NCI-H1092 (cell line): ENCODE results near the gene OR2J3.
"Not testable (repeated sequence)": the region's sequence is repeated elsewhere in the genome, so short reads cannot be mapped to it uniquely, and the experiment has no call there.

Experiments used
- DNase-seq: peaks from one replicate; lab custom pipeline; 2025; lab: John Stamatoyannopoulos, UW

OR2J3 gene

DNA sequence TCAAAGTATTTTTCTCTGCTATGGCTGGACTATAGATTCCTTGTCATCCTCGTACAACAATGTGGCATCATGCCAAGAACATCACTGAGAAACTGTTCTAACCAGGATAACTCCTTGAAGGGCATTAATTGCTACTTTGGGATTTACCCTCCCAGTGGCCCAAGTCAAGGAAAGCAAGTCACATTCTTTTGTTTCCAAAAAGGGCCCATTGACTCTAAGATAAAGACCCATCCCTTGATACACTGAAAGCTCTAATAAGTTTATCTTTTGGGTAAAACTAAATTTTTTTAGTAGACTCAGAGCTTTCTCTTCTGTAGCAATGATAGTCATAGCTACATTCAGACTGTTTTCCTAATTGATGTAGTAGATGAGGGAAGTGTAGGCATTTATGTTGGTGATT, at the start of gene OR2J3:
Gene OR2J3, plus strand, starts transcription at position 301 of the 400 bp plus-strand sequence. CDS start 3,833 bp downstream, outside the sequence.
- DNase-seq: no peak

DNA sequence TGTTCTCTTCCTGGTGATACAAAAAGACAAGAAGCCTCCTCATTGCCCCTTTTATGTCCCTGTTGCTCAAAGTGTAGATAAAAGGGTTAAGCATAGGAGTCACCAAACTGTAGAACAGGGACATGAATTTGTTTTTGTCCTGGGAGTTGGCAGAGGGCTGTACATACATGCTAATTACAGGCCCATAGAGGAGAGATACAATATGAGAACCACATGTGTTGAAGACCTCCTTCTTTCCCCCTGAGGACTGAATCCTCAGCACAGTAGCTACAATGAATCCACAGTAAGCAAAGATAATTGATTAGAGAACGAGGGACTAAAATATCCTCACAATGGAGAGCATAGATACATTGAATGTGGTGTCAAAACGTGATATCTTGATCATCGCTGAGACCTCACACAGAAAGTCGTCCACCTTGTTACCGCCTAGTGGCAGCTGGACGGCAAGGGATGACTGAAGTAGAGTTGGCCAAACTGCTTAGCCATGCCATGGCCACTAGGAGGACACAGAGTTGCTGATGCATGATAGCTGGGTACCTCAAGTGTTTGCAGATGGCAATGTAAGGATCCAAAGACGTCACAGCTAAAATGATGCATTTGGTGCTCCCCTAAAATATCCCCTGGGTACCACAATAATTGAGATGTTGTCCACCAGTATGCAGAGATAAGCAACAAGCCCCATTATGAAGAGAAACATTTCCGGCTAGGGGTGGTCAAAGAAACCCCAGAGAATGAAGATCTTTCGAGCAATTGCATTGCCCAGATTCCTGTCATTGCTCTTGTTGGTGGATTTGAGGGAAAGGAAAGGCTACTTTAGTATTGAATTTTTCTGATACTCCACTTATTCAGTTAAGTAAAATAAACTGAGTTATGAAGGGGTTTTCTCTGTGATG, 35.8 kb upstream of the OR2J3 start:
- DNase-seq: no peak

DNA sequence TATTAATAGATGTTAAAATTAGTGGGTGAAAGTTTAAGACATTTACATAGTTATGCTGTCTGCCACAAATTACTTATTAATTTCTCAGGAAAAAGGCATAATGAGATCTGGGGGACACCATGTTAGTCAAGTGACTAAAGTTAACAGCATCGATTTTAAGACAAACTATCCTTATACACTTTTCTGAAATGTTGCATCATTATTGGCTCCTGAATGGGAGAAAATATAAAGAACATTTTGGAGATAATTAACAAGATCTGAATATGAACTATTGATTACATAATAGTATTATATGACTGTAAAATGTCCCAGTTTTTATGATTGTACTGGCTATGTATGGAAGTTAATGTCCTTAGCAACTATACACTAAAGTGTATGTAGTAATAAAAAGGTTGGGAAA, 28.7 kb upstream of the OR2J3 start:
- DNase-seq: no peak

DNA sequence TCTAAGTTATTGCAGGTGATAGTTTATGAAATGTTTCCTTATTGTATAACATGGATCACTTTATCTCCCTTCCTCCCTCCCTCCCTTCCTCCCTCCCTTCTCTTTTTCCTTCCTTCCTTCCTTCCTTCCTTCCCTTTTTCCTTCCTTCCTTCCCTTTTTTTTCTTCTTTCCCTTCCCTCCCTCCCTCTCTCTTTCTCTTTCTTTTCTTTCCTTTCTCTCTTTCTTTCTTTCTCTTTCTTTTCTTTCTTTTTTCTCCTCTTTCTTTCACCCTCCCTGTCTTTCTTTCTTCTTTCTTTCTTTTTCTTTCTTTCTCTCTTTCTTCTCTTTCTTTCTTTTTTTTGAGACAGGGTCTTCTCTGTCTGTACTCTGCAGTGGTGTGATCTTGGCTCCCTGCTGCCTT, 26.5 kb upstream of the OR2J3 start:
- no peak for DNase-seq

DNA sequence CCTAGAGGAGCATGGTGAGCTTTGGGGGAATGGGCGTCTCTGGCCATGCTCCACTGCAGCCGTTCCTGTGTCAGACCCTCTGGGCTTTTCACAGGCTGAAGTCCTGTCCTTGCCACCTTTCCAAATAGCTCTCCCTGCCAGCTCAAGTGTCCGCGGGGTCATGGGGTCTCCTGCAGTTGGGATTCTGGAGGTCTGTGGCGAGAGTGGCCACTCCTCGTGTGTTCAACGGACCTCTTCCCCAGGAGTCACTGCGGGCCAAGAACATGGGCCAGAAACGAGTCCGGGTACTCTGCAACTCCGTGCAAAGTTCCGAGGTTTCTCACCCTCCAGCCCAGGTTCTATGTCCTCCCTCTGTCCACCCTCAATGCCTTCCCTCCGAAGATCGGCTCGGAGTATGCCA, 25.4 kb upstream of the OR2J3 start:
- DNase-seq: no peak

DNA sequence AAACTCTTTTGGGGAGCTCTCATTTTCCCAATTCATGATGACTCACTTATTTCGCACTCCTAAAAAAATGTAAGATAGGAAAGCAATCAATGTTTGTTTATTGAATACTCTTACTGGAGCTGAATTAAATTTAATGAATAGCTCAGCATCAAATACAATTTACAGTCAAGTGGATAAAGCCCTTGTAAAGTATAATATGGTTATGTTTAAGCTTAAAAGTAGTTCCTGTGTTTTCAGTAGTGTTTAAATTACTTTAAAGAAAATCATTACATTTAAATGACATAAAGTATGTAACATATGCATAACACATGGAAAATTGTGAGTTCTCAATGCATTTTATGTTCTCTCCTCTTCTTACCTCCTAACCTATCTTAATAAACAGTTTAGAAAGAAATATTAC, 20.6 kb upstream of the OR2J3 start, which contains the start of gene OR2B3:
Gene OR2B3, minus strand, starts transcription at position 101 of the 400 bp plus-strand sequence. Its CDS starts 65 bp downstream, at position 36.
- DNase-seq: no peak

DNA sequence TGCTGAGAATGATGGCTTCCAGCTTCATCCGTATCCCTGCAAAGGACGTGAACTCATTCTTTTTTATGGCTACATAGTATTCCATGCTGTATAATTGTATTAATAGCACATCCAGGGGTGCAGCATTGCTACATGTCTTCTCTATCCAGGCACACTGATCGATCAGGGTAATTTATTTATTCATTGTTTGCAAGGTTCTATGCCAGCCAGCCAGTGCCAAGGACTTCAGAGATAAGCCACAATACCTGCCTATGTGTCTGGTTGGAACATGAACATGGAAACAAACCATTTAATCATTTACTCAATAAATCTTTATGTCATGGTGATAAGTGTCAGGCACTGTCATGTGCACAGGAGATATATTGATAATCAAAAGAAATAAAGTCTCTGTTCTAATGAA, 14.9 kb upstream of the OR2J3 start:
- no peak for DNase-seq

DNA sequence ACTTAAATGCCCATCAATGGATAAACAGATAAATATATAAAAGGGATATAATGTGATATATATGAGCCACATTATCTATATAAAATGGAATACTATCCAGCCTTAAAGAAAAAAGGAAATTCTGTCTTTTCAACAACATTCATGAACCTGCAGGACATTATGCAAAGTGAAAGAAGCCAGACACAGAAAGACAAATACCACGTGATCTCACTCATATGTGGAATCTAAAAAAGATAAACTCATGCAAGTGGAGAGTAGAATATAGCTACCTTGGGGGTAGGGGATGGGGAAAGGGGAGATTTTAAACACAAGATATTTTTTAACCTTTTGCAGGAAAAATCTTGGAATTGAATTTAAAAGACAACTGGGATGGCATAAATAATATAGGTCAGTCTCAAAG, 10.1 kb upstream of the OR2J3 start:
- no peak for DNase-seq

DNA sequence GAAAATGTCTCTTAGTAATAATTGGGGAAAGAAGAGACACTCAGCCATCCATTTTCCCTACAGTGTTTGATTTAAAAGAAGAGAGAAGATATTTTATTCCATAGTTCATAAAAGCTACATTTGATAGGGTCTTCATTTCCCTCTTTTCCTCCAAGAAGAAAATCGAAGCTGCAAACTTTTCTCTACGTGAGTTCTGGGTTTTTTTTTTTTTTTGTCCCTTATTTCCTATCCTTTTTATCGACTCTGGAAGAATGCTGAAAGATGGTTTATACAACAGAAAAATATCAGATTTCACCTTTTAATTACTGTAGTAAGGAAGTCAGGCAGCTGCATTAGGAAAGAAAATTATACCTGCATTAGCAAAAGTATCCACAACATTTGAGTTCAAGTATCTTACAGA, 8.7 kb upstream of the OR2J3 start, which contains the start of gene OR2J1:
Gene OR2J1, plus strand, starts transcription at position 301 of the 400 bp plus-strand sequence. CDS start 1,453 bp downstream, outside the sequence.
- no peak for DNase-seq

DNA sequence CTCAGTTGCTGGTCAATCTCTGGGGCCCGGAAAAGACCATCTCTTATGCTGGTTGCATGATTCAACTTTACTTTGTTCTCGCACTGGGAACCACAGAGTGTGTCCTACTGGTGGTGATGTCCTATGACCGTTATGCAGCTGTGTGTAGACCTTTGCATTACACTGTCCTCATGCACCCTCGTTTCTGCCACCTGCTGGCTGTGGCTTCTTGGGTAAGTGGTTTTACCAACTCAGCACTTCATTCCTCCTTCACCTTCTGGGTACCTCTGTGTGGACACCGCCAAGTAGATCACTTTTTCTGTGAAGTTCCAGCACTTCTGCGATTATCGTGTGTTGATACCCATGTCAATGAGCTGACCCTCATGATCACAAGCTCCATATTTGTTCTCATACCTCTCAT, 4.3 kb downstream of the OR2J3 start:
- DNase-seq: no peak

DNA sequence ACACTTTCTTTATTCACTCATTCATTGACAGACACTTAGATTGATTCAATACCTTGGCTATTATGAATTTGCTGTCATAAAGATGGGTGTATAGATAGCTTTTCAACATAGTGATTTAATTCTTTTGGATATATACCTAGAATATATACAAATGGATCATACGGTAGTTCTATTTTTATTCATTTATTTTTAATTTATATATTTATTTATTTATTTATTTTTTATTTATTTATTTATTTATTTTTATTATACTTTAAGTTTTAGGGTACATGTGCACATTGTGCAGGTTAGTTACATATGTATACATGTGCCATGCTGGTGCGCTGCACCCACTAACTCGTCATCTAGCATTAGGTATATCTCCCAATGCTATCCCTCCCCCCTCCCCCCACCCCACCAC, 7.1 kb downstream of the OR2J3 start:
- DNase-seq: not testable (repeated sequence)

DNA sequence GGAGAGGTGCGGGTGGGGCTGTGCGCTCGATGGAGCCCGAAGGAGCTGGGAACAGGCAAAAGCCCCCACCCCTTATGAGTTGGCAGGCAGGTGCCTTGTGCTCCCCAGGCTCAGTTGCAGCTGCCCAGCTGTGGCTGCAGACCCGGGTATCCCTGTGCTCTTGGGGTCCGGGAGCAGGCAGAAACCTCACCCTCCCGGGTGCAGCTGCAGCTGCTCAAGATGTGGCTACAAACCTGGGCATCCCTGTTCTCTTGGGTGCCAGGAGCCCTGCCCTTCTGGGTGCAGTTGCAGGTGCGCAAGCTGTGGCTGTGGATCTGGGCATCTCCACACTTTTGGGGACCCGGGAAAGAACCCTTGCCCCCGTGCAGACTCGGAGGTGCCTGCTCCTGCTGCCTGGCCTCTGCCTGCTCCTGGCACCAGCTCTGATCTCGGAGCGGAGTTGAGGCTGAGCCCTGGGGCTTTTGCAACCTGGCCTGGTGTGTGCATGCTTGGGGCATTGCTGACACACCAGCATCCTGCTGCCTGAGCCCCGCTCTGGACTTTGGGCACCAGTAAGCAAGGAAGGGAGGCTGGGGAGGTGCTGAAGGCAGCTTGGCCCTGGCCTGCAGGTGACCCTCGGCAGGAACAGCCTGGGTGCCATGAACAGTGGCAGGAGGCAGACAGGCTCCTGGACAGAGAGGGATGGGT, 21.6 kb downstream of the OR2J3 start:
- no peak for DNase-seq

DNA sequence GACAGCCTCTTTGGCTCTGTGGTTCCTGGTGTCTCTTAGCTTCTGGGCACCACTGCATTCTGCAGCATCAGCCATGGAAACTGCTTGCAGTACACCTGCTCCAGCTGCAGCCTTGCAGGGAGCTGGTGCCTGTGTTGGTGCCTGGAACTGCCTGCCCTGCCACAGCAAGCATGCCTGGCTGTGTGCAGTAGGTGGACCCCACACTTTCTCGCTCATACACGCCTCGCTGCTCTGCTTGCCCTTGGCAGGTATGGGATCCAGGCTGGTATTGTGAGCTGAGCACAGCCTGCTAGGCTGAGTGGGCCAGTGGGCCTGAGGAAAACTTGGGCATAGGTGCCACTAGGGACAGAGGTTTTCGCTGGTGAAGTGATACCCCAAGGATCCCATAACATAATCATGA, 22.8 kb downstream of the OR2J3 start:
- DNase-seq: no peak

DNA sequence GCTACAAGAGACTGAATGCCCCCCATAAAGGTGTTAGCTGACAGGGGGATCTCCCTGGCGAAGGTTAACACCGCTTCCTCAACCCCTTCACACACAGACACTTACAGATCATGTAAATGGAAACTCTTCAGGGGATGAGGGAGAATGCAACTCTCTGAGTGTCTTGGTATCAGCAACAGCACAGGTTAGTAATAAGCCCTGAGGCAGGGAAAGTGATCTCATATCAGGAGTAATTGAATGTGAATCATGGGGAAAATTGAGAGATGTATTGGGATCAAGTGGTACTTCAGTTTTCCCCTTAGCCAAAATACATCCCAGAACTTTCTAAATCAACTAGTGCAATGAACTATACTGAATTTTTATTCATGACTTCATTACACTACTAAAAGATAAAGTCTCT, 23.8 kb downstream of the OR2J3 start:
- DNase-seq: no peak

DNA sequence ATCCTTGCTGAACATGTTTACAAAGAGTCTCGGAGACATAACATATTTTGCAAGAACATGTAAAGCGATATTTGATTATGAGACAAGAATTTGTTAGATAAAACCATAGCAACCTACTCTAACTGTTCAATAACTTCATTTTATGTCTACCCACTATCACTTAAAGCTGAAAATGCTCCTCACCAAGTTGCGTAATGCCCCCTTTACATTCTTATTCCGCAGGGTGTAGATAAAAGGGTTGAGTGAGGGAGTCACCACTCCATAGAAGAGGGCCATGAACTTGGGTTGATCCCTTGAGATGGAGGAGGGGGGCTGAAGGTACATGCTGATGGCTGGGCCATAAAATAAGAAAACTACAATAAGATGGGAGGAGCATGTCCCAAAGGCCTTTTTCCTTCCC, 29.9 kb downstream of the OR2J3 start:
- DNase-seq: no peak

DNA sequence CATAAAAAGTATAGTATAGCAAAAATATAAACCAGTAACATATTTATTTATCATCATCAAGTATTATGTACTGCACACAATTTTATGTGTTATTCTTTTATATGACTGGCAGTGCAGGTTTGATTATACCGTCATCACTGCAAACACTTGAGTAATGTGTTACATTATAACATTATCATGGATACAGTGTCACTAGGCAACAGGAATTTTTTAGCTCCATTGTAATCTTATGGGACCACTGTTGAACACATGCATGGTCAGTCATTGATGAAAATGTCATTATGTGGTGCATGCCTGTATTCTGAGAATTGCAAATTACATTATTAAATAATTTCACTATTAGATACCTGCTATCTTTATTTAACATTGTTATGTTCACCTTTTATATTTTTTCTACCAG, 33.7 kb downstream of the OR2J3 start:
- DNase-seq: no peak

DNA sequence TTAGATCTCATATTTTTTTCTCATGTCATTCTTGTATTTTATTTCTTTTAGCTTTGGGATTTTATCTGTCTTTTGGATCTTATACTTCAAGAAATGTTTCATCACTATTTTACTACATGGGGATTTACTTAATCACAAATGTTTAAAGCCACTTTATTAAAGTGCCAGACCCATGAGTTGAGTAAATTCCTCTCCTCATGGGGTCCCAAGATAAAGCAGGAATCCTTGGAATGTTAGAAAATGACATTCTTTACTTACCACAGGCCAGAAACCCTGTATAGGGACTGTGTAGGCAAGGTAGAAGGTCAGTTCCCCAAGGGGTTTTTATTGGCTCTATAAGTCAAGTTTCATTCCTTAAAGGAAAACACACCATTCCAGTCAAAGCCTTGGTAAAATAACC, 34.5 kb downstream of the OR2J3 start:
- no peak for DNase-seq

DNA sequence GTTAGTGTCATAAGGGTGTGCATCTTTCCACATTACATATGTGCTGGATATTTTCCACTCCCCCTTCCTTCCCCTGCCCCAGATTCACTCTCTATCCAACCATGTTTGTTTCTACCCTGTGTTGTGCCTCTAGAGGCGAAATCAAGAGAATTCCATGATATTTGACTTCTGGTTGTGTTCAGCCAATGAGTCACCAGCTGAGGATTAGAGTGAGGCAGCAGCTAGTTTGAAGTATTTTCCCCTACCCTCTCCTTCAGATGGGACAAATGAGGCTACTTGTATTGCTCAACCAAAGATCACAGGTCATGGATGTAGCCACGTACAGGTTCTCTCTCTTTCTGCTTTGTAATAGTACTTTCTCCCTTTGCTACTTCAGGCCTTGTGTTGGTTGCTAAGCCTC, 38.3 kb downstream of the OR2J3 start:
- DNase-seq: no peak

DNA sequence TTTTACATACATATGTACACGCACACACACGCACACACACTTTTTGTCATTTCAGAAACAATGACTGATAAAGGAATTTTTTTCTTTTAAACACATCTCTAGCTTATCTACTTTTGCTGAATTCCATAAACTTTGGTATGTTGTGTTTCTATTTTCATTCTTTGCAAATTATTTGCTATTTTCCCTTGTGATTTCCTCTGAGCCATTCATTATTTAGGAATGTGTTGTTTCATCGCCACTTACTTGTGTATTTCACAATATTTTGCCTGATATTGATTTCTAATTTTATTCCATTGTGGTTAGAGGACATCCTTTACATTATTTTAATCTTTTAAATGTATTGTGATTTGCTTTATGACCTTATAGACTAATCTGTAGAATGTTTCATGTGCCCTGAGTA, 39.2 kb downstream of the OR2J3 start:
- DNase-seq: no peak

DNA sequence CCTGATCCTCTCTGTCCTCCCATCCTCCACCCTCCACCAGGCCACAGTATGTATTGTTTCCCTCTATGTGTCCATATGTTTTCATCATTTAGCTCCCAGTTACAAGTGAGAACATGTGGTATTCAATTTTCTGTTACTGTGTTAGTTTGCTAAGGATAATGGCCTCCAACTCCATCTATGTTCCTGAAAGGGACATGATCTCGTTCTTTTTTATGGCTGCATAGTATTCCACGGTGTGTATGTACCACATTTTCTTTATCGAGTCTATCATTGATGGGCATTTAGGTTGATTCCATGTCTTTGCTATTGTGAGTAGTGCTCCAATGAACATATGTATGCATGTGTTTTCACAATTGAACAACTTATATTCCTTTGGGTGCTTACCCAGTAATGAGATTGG, 41.6 kb downstream of the OR2J3 start:
- DNase-seq: not testable (repeated sequence)

DNA sequence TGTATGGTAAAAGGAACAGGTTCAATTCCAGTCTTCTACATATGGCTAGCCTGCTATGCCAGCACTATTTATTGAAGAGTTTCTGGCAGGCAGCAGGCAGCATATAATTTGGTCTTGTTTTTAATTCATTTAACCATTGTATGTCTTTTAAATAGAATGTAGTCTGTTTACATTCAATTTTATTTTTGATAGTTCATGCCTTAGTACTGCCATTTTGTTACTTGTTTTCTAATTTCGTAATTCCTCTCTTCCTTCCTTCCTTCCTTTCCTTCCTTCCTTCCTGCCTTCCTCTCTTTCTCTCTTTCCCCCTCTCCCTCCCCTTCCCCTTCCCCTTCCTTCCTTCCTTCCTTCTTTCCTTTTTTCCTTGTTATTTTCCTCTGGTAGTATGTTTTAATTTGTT, 45.2 kb downstream of the OR2J3 start:
- DNase-seq: no peak

DNA sequence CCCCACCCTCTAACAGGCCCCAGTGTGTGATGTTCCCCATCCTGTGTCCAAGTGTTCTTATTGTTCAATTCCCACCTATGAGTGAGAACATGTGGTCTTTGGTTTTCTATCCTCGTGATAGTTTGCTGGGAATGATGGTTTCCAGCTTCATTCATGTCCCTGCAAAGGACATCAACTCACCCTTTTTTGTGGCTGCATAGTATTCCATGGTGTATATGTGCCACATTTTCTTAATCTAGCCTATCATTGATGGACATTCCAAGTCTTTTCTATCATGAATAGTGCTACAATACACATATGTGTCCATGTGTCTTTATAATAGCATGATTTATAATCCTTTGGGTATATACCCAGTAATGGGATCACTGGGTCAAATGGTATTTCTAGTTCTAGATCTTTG, 47.3 kb downstream of the OR2J3 start:
- not testable (repeated sequence) for DNase-seq

DNA sequence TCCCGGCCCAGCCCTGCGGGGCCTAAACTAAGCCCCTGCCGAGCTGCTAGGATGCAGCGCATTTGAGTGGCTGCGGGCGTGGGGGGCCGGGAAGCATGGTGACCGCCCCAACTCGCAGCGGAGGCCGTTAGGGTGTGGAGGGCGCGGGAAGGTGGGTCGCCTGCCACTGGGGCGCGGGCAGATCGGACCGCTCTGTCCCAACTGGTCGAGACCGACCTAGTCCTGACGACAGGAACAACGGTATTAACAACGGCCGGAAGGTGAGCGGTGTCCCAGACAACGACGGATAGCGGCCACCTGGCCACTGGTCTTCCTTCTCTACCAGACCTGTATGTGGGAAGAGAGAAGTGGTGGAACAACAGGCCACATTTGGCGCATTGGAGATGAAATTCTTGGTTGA, 52.1 kb downstream of the OR2J3 start:
- not testable (repeated sequence) for DNase-seq
